ENCODE measurements around the gene NR5A2.
"Not testable (repeated sequence)": the region's sequence is repeated elsewhere in the genome, so short reads cannot be mapped to it uniquely, and the experiment has no call there.

NR5A2 gene

DNA sequence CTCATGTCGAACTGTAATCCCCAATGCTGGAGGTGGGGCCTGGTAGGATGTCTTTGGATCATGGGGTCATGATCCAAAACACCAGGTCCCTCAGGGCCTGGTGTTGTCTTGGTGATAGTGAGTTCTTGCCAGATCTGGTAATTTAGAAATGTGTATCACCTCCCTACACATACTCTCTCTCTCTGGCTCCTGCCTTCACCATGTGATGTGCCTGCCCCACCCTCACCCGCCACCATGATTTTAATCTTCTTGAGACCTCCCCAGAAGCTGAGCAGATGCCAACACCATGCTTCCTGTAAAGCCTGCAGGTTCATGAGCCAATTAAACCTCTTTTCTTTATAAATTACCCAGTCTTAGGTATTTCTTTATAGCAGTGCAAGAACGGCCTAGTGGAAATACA, 136.4 kb downstream of the NR5A2 start:
- DNase-seq (ENCODE audit: low read depth in 2 of 2) = no peak

- no peak for DNase-seq (ENCODE audit: low read depth in 2 of 2)
These were observed 138.1 kb downstream of the NR5A2 start for GRCh38 chr1:200165493-200166220.

DNA sequence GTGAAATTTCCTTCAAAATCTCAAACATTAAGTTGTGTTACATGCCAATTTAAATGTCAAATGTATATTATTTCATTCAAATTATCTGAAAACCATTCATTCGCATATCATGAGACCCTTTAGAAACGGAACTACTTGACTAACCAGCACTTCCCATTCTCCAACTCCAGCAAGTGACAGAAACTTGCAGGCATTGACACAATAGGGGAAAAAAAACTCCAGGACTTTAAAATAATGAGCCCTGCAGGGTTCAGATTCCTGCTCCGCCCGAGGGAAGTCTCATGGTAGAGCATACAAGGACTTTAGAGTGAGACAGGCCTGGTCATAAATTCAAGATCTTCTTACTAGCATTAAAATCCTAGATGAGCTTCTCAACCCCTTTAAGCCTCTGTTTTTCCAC, 138.9 kb downstream of the NR5A2 start:
- no peak for DNase-seq (ENCODE audit: low read depth in 2 of 2)

DNA sequence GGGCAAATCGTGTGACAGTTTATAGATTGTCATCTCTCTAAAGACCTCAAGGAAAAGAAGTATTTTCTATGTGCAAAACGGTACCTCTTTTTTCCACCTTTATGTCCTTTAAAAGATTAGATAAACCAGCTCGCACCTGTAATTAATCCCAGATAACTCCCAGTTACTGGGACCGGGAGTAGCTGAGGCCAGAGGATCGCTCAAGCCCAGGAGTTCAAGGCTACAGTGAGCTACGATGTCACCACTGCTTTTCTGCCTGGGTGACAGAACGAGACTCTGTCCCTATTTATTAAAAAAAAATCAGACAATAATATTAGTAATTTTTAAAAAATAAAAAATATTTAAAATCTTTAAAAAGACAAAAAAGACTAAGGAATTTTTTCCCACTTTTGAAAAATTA, 141.4 kb downstream of the NR5A2 start:
- DNase-seq (ENCODE audit: low read depth in 2 of 2) = no peak

DNA sequence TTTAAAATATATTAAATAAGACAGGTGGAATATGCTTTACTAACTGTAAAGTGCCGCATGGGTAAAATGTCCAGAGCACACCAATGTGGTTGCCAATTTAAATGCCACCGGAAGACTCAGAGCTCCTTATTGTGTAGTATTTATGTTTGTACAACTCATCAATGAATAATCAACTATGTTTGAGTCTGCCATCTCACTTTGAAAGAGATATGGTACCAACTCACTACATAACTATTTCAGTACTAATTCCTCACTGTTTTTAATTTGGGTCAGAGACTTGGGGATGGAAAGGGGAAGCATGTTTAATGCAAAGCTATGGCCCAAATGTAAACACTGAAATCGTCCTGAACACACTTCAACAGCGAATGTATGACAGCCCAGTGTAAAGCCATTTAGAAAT, 144.8 kb downstream of the NR5A2 start:
- no peak for DNase-seq (ENCODE audit: low read depth in 2 of 2)

GRCh38 chr1:200173097-200173618, 145.6 kb downstream of the NR5A2 start:
- DNase-seq (ENCODE audit: low read depth in 2 of 2) = no peak

DNA sequence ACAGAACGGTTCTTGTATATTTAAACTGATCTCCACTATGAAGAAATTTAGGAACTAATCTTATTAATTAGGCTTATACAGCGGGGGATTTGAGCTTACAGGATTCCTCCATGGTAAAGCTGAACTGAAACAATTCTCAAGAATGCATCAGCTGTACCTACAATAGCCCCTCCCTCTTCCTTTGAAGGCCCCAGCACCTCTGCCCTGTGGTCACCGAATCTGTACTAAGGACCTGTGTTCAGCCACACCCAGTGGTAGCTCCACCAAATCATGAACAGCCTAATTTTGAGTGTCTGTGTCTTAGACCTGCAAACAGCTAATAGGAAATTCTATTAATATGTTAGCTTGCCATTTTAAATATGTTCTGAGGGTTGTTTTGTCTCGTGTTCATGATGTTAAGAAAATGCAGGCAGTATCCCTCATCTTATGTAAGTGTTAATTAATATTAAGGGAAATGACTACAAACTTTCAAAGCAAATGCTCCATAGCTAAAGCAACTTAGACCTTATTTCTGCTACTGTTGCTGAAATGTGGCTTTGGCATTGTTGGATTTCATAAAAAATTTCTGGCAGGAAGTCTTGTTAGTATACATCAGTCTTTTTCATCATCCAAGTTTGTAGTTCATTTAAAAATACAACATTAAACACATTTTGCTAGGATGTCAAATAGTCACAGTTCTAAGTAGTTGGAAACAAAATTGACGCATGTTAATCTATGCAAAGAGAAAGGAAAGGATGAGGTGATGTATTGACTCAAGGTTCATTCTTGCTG, 147.2 kb downstream of the NR5A2 start:
- no peak for DNase-seq (ENCODE audit: low read depth in 2 of 2)

DNA sequence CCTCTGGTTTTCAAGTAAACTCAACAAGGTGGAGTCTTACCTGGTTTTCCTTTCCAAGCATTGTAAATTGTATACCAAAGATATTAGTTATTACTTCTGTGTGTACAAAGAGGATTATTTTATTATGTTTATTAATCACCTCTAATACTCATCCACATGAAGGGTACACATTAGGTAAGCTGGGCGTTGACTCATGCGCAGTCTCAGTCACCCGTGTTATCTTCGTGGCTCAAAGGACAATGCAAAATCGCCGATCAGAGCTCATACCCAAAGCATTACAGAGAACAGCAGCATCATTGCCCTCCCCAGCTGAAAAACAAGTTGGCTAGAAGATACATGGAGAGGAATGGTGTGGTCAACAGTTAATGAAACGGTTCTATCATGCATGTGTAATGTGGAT, 148.7 kb downstream of the NR5A2 start:
- DNase-seq (ENCODE audit: low read depth in 2 of 2) = no peak

DNA sequence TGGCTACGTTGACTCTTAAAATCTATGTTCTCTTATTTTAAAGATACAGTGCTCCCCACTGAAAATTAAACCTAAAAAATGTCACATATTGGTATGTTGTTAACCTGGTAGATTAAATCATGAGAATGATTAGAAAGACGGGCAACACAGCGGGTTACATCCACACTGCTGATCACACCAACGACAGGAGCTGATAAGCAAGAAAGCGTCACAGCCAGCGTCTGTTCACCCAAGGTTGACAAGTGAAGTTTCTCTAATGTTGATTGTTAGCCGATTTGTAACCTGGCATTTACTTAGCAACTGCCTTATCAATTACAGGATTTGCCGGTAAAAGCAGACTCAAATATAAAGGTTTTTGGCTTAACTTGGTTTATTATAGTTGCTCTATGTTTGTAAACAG, 149.3 kb downstream of the NR5A2 start:
- DNase-seq (ENCODE audit: low read depth in 2 of 2) = no peak

GRCh38 chr1:200178340-200178739, 150.8 kb downstream of the NR5A2 start:
- no peak for DNase-seq (ENCODE audit: low read depth in 2 of 2)

GRCh38 chr1:200179126-200179780, 151.7 kb downstream of the NR5A2 start:
- DNase-seq (ENCODE audit: low read depth in 2 of 2) = no peak

- DNase-seq (ENCODE audit: low read depth in 2 of 2) = no peak
These were observed 152.3 kb downstream of the NR5A2 start for GRCh38 chr1:200179781-200180160.

GRCh38 chr1:200180821-200181220, 153.3 kb downstream of the NR5A2 start:
- DNase-seq (ENCODE audit: low read depth in 2 of 2) = no peak

- no peak for DNase-seq (ENCODE audit: low read depth in 2 of 2)
These were observed 154.4 kb downstream of the NR5A2 start for GRCh38 chr1:200181861-200182260.

DNA sequence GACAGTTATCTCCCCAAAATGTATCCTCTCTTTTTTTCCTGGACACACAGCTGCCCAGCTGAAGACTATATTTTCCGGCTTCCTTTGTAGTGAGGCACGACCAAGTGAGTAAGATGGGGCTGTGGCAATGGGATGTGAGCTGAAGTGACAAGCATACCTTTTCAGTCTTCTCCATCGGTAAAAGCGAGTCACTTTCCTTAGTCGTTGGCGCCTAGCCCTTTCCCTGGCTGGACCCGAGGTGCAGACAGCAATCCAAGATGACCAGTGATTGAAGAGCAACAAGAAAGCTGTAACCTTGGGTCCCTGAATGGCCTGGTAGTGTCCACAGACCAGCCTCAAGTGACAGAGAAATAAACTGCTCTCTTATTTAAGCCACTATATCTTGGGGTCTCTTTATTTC, 155.2 kb downstream of the NR5A2 start:
- DNase-seq (ENCODE audit: low read depth in 2 of 2) = no peak

- no peak for DNase-seq (ENCODE audit: low read depth in 2 of 2)
These were observed 156.1 kb downstream of the NR5A2 start for GRCh38 chr1:200183637-200184036.

GRCh38 chr1:200184196-200184595, 156.7 kb downstream of the NR5A2 start:
- no peak for DNase-seq (ENCODE audit: low read depth in 2 of 2)

DNA sequence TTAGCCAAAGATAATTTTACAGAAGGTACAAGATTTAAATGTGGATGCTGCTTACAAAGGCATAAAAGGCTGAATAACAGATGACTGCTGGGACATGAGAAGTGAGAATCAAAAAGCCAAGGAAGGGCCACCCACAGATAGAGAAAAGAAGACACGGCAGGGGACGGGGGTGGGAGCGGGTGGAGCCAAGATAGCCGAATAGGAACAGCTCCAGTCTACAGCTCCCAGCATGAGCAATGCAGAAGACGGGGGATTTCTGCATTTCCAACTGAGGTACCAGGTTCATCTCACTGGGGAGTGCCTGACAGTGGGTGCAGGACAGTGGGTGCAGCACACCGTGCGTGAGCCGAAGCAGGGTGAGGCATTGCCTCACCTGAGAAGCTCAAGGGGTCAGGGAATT, 157.7 kb downstream of the NR5A2 start:
- DNase-seq (ENCODE audit: low read depth in 2 of 2) = not testable (repeated sequence)

- not testable (repeated sequence) for DNase-seq (ENCODE audit: low read depth in 2 of 2)
These were observed 159.8 kb downstream of the NR5A2 start for GRCh38 chr1:200187332-200187731.

- no peak for DNase-seq (ENCODE audit: low read depth in 2 of 2)
These were observed 164.5 kb downstream of the NR5A2 start for GRCh38 chr1:200191993-200192392.

GRCh38 chr1:200194477-200194876, 167.0 kb downstream of the NR5A2 start:
- no peak for DNase-seq (ENCODE audit: low read depth in 2 of 2)

DNA sequence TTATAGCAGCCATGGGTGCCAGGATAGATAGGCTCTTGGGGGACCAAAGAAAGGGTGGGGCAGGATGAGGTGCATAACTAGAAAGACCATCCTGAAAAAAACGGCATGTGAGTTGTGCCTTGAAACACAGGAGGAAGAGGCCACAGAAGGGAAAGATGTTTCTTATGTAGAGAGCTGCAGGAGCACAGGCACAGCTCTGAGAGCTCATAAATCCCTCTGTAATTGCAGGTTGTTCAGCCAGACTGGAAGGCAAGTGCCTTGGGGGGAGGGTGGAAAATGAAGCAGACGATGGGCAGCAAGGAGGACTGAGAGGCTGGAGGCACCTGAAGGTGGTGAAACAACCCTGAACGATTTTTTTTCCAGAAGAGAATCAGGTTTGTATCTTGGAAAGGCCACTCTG, 170.7 kb downstream of the NR5A2 start:
- no peak for DNase-seq (ENCODE audit: low read depth in 2 of 2)

Data from stimulated activated CD8-positive, alpha-beta memory T cell treated with anti-CD3 and anti-CD28 coated beads, Interleukin-15, amount 100 ng/mL, for 4 hours (primary cell).